ENCODE results near the gene SPEM1.

GRCh38 chr17:7388856-7389255 is 31.3 kb upstream of the SPEM1 start:
- no peak for TF ChIP-seq EP300 (IDR thresholded peaks at IDR 0.05)
- TF ChIP-seq CTCF (IDR thresholded peaks at IDR 0.05) = no peak
- TF ChIP-seq POLR2AphosphoS5 (IDR thresholded peaks at IDR 0.05) = no peak
- no peak for TF ChIP-seq POLR2A (IDR thresholded peaks at IDR 0.05; ENCODE audit: low read depth)
